GM21515 (cell line): Measurements from ENCODE around the gene CHN1.

ENCODE experiments used
- ATAC-seq: cut with Tn5 transposase; IDR thresholded peaks from one replicate; pipeline ENCODE4 v1.9.1; 2021; ENCODE audit not compliant: unreplicated experiment

Gene CHN1

GRCh38 chr2:174974131-174974530 is 31.1 kb downstream of the CHN1 start:
- no peak for ATAC-seq

GRCh38 chr2:174972924-174973323 is 32.3 kb downstream of the CHN1 start:
- ATAC-seq: no peak

GRCh38 chr2:174971868-174972781 is 33.1 kb downstream of the CHN1 start:
- no peak for ATAC-seq

GRCh38 chr2:174970092-174970491 is 35.1 kb downstream of the CHN1 start:
- ATAC-seq: no peak

- no peak for ATAC-seq
Observed at GRCh38 chr2:174969091-174969734, 36.0 kb downstream of the CHN1 start.

GRCh38 chr2:174967691-174968260 is 37.4 kb downstream of the CHN1 start:
- ATAC-seq: no peak

- no peak for ATAC-seq
Observed at GRCh38 chr2:174967086-174967485, 38.1 kb downstream of the CHN1 start.

- no peak for ATAC-seq
Observed at GRCh38 chr2:174965992-174966744, 39.0 kb downstream of the CHN1 start.

- ATAC-seq: no peak
Observed at GRCh38 chr2:174965551-174965950, 39.6 kb downstream of the CHN1 start.

GRCh38 chr2:174964404-174964803 is 40.8 kb downstream of the CHN1 start:
- no peak for ATAC-seq

GRCh38 chr2:174963437-174964400 is 41.5 kb downstream of the CHN1 start:
- ATAC-seq: no peak

- no peak for ATAC-seq
Observed at GRCh38 chr2:174959787-174960186, 45.4 kb downstream of the CHN1 start.

GRCh38 chr2:174957050-174957449 is 48.1 kb downstream of the CHN1 start:
- ATAC-seq: no peak

GRCh38 chr2:174952607-174953006 is 52.6 kb downstream of the CHN1 start:
- ATAC-seq: no peak

- no peak for ATAC-seq
Observed at GRCh38 chr2:174951745-174952144, 53.4 kb downstream of the CHN1 start.

GRCh38 chr2:174949988-174950687 is 55.0 kb downstream of the CHN1 start:
- no peak for ATAC-seq

- ATAC-seq: no peak
Observed at GRCh38 chr2:174945601-174946260, 59.5 kb downstream of the CHN1 start.

- ATAC-seq: no peak
Observed at GRCh38 chr2:174939046-174939445, 66.1 kb downstream of the CHN1 start.

- ATAC-seq: no peak
Observed at GRCh38 chr2:174931724-174932123, 73.5 kb downstream of the CHN1 start.
